Thymus (tissue), 11 donors: ENCODE data around the gene LGALS7B. TPM values are rescaled to one million over a fixed set of nuclear protein-coding genes. Genes with fewer than 3 reads are reported as not detected.
"Not testable (repeated sequence)": the region's sequence is repeated elsewhere in the genome, so short reads cannot be mapped to it uniquely, and the experiment has no call there.

Source experiments
- DNase-seq, 9 donors: peaks; one replicate each; pipeline ENCODE4 v3.0.0-alpha.2; 2013; ENCODE audit warnings: low spot score in 9 of 9, low read depth in 6 of 9, missing footprints in 1 of 9
- H3K27ac ChIP-seq, 2 donors: one replicate each; pipeline ENCODE4 v1.5.1; 2013; ENCODE audit warnings: control low read depth in 1 of 2, low read depth in 1 of 2, low read length in 1 of 2, mild to moderate bottlenecking in 1 of 2, moderate library complexity in 1 of 2
- H3K27me3 ChIP-seq, 2 donors: one replicate each; pipeline ENCODE4 v1.5.1; 2013; ENCODE audit warnings: low read length in 1 of 2; ENCODE audit not compliant: control insufficient read depth in 2 of 2, insufficient read depth in 1 of 2
- H3K36me3 ChIP-seq, 2 donors: one replicate each; pipeline ENCODE4 v1.5.1; 2013; ENCODE audit warnings: low read length in 1 of 2, mild to moderate bottlenecking in 1 of 2, moderate library complexity in 1 of 2; ENCODE audit not compliant: control insufficient read depth in 2 of 2, insufficient read depth in 2 of 2
- H3K4me1 ChIP-seq, 2 donors: one replicate each; pipeline ENCODE4 v1.5.1; 2013; ENCODE audit warnings: low read length in 2 of 2; ENCODE audit not compliant: control insufficient read depth in 2 of 2, insufficient read depth in 2 of 2
- H3K4me3 ChIP-seq, 2 donors: one replicate each; pipeline ENCODE4 v1.5.1; 2013; ENCODE audit warnings: low read length in 2 of 2, control low read depth in 1 of 2, mild to moderate bottlenecking in 1 of 2
- H3K9me3 ChIP-seq, 2 donors: one replicate each; pipeline ENCODE4 v1.5.1; 2013; ENCODE audit warnings: low read length in 1 of 2, mild to moderate bottlenecking in 1 of 2; ENCODE audit not compliant: control insufficient read depth in 2 of 2, insufficient read depth in 1 of 2
- WGBS: extraction: QIAGEN DNeasy Blood & Tissue Kit; methylation state at CpG from one replicate; pipeline ENCODE4 v1.1.7; 2013; 5-methylcytosine and 5-hydroxymethylcytosine counted together
- polyA plus RNA-seq: library from polyadenylated mRNA; stranded (reverse); fragments of 200-250 nt; gene quantifications from one replicate; pipeline ENCODE4 v1.2.3, GENCODE V29; 2013
- total RNA-seq: library from RNA; stranded (reverse); fragments of 120-200 nt; gene quantifications from one replicate; pipeline ENCODE4 v1.2.4, GENCODE V29; 2013
- donor health status: healthy.

The LGALS7B gene
- total and polyA plus RNA-seq, 2 donors: 14.7 to 234 TPM

GRCh38 chr19:38763795-38764220 lies 25.2 kb upstream of the LGALS7B start:
- DNase-seq: no peak
- Histone ChIP-seq H3K36me3 (no peaks in the 10 kb centered on the region), H3K27ac (no peak overlapping the region), H3K4me1 (no peaks in the 10 kb centered on the region), H3K4me3 (no peak overlapping the region), H3K27me3 (no peaks in the 10 kb centered on the region), H3K9me3 (no peaks in the 10 kb centered on the region)
- 99% methylated on average over 3 of the region's 3 CpGs for WGBS

- DNase-seq: no peak
- Histone ChIP-seq H3K4me3 (no peak overlapping the region), H3K36me3 (no peaks in the 10 kb centered on the region), H3K9me3 (no peaks in the 10 kb centered on the region), H3K27me3 (peaks cover 0 to 3% of the 10 kb centered on the region in 2 donors), H3K27ac (no peak overlapping the region), H3K4me1 (peaks cover 5 to 9% of the 10 kb centered on the region in 2 donors)
- WGBS: 97% methylated on average over 2 of the region's 2 CpGs
Observed at GRCh38 chr19:38765214-38765613, 23.8 kb upstream of the LGALS7B start.

GRCh38 chr19:38766276-38767047 lies 22.5 kb upstream of the LGALS7B start:
- H3K4me1 ChIP-seq: peaks cover 5 to 9% of the 10 kb centered on the region in 2 donors
- H3K27me3 ChIP-seq: peaks cover 0 to 3% of the 10 kb centered on the region in 2 donors
- no peaks in the 10 kb centered on the region for H3K36me3 ChIP-seq
- H3K27ac ChIP-seq: no peak overlapping the region
- no peaks in the 10 kb centered on the region for H3K9me3 ChIP-seq
- DNase-seq: no peak
- WGBS: 96% methylated on average over 10 of the region's 10 CpGs
- H3K4me3 ChIP-seq: no peak overlapping the region

GRCh38 chr19:38769635-38770211 lies 19.3 kb upstream of the LGALS7B start:
- peak overlapping the region; percentile 72 to 83 for H3K27ac ChIP-seq
- WGBS: 10% methylated on average over 42 of the region's 42 CpGs
- no peaks in the 10 kb centered on the region for H3K9me3 ChIP-seq
- peak; percentile 35 to 90 (median 79) for DNase-seq
- peak overlapping the region; percentile 45 to 57 for H3K4me3 ChIP-seq
- peaks cover 5 to 9% of the 10 kb centered on the region in 2 donors for H3K4me1 ChIP-seq
- peaks cover 0 to 3% of the 10 kb centered on the region in 2 donors for H3K27me3 ChIP-seq
- no peaks in the 10 kb centered on the region for H3K36me3 ChIP-seq

- not testable (repeated sequence) for H3K36me3 ChIP-seq, DNase-seq, H3K9me3 ChIP-seq, H3K27me3 ChIP-seq, H3K4me1 ChIP-seq
- Histone ChIP-seq H3K27ac (peak overlapping the region; percentile 60 to 83), H3K4me3 (peak overlapping the region; percentile 45 to 57)
- WGBS: 2% methylated on average over 23 of the region's 58 CpGs
Observed at GRCh38 chr19:38770228-38770948, 18.6 kb upstream of the LGALS7B start.

GRCh38 chr19:38770949-38771275 lies 18.1 kb upstream of the LGALS7B start:
- not testable (repeated sequence) for H3K36me3 ChIP-seq, H3K9me3 ChIP-seq, H3K4me1 ChIP-seq, H3K27me3 ChIP-seq, H3K4me3 ChIP-seq, DNase-seq, H3K27ac ChIP-seq
- 31% methylated on average over 1 of the region's 22 CpGs for WGBS

GRCh38 chr19:38771569-38771968 lies 17.4 kb upstream of the LGALS7B start:
- H3K36me3 ChIP-seq, H3K4me1 ChIP-seq, H3K9me3 ChIP-seq, H3K4me3 ChIP-seq, H3K27ac ChIP-seq, DNase-seq, H3K27me3 ChIP-seq: not testable (repeated sequence)
- 97% methylated on average over 7 of the region's 30 CpGs for WGBS

- H3K4me1 ChIP-seq: peaks cover 5 to 9% of the 10 kb centered on the region in 2 donors
- H3K27ac ChIP-seq: no peak within 1 kb of the TSS
- no peaks in the 10 kb centered on the region for H3K36me3 ChIP-seq
- DNase-seq: no peak
- WGBS: 91% methylated on average over 10 of the region's 14 CpGs
- H3K9me3 ChIP-seq: no peaks in the 10 kb centered on the region
- H3K4me3 ChIP-seq: no peak within 1 kb of the TSS
- peaks cover 0 to 4% of the 10 kb centered on the region in 2 donors for H3K27me3 ChIP-seq
Observed at GRCh38 chr19:38773469-38774177, 15.4 kb upstream of the LGALS7B start, which contains the start of gene LGALS7. Gene LGALS7 (minus strand): TSS chr19:38773517. CDS start chr19:38773492, 25 bp downstream.
